Hematopoietic multipotent progenitor cell treated with erythropoietin and hydrocortisone succinate and interleukin-3 and kit ligand, for 15 days (in vitro differentiated cells): ENCODE measurements around the gene FEV.

Experiments
- DNase-seq: peaks from one replicate; pipeline ENCODE4 v3.0.0-alpha.2; 2015; ENCODE audit warnings: low spot score

Gene FEV

DNA sequence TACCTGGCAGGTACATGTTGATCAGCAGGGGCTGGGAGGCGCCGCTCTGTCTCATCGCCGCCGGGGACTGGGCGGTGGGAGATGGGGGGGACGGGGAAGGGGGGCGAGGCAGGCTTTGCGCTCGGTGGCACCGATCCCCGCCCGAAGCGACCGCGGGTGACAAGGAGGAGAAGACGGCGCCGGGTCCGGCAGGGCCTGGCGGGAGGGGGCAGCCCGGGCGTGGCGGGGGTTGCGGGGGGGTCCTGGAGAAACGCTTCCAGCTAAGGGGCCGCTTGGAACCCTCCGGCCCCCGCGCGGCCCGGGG, at the start of gene FEV:
Gene FEV, minus strand, starts transcription at position 164 of the 304 bp plus-strand sequence. Its CDS starts 109 bp downstream, at position 55.
- no peak for DNase-seq

DNA sequence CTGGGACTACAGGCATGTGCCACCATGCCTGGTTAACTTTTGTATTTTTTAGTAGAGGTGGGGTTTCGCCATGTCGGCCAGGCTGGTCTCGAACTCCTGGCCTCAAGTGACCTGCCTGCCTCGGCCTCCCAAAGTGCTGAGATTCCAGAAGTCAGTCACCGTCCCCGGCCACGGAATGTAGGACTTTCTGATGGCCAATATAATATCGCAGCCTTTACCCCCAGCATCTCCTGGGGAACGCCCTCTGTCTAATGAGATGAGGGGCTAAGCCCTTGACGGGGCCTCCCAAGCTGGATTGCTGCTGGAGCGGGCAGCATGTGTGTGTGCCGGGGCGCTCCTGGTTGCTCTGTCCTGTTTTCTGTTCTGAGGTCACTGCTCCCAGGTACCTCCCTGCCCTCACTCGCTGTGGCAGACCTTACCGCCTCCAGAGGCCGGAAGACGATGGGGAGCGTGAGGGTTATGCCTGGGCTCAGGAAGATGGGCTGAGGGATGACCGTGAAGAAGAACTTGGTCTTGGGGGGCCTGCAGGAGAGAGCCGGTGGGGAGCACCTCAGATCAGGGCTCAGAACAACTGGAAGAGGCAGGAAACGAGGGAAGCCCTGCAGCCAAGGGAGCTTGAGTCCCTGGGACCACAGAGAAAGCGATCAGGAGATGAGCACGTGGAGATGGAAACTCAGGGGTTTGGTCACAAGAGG, 47.2 kb upstream of the FEV start:
- DNase-seq: no peak

DNA sequence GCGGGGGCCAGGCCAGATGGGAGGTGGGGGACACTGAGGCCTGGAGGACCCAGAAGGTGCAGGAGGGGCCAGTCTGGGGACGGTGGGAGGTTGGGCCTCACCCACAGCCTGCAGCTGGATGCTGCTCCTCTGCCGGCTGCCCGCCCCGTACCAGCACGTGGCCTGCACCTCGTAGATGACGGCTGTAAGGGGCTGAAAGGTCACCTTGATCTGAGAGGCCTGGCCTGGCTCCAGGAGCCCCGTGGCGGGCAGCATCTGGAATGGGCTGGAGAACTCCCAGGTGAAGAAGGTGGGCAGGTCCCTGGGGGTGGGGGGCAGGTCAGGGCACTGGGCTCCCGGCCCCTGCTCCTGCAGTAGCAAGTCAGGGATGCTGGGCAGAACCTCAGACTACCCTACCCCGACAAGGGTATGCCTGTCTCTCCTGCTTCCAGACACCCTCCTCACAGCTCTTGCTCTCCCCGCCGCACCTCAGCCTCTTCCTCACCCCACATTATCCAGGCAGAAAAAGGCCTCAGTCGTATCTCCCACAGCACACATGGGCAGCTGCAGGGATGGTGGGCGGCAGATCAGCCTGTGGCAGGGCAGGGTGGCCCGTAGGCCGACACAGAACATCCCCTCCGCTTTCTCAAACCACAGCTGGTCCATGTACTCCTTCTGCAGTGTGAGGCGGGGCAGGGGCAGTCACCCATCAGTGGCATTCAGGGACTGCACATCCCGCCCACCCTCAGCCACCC, 46.2 kb upstream of the FEV start:
- DNase-seq: no peak

DNA sequence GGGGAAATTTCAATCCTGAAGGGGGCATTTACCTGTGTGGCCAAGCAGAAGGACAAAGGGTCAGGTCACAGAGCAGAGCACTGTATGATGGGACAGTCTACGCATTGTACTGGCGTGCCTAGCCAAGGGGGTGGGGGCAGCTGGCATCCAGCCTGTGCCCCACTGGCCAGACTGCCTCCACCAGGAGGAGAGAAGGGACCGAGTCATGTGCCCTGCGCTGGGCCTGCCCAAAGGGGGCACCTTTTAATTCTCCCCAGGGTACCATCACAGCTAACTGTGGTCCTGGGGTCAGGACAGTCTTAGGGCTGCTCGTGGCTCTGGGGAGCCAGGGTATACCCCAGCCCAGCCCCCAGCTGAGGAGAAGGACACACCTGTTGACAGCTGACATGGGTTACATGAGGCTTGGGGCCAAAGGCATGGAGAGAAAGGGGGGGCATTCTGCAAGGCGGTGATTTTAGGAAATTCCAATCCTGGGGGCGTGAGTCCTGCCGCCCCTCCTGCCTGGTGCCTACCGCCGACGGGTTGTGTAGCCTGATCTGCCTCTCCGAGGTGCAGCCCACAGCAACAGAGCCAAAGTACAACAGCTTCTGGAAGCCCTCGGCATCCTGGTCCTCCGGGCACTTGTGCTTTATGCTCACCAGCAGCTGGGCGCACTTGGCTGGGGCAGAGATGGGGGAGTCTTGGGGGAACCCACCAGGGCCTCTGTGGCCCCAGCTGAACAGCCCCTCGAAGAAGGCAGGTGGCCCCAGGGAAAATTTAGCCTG, 45.4 kb upstream of the FEV start:
- DNase-seq: no peak

DNA sequence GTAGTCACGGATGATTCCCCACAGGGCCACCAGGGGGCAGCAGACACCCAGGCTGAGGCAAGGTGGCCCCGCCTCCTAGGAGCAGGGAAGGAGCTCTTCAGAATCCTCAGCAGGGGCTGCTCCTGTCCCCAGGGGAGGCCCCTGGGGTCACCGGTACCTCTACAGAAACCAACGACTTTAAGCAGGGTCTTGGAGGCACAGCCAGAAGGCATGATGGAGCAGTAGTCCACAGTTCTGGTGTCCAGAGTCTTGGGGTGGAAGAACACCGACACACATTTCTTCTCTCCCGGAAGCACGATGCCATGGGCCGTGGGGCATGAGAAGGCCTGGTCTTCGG, 44.8 kb upstream of the FEV start:
- peak; percentile 78 for DNase-seq

DNA sequence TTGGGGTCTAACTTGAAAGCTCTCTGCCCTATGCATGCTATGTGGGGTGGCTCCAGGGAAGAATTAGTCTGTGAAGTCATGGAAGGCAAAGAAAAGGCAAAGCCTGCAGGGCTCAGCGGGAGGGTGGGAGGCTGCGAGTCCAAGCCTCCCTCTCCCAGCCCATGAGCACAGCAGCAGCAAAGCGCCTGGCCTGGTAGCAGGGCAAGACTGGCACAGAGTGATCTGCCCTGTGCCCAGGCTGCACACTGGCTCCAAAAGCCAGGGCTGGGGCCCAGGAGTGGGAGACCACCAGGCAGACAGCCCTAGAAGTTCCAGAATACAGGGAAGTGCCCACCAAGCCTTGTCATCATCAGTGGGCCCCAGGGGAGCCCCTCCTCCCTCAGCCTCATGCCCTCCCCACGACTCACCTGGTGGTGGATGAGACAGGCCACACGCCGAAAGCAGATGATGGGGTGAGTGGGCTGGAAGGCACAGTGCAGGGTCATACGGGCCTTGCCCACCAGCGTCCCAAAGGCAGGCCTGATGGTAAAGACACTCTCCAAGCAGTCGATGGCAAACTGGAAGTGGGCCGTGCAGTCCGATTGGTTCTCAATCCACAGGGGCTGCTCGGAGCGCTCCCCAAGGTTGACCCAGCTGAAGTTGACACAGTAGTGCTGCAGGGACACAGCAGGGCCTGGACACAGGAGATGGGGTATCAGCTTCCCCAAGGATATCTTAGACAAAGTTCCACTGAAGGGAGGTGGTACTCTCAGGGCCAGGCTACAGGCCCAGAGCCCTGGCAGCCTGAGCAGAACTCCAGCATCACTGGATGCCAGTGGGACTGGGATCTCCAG, 44.2 kb upstream of the FEV start:
- DNase-seq: no peak

DNA sequence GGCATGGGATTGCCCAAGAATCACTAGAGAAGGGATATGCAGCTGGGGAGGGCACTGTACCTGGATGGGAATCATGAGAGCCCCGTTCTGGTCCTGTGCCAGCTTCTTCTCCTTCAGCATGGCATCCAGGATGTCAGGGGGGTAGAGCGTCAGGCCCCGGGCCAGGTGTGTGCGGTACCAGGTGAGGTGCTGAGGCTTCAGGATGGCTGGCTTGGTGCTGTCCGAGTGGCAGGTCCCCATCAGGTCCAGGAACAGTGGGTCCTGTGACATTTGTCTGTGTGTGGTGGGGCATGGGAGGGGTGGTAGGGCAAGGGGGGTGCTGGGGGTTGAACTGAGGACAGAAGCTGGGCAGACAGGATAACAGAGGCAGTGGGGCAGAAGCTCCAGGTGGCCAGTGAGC, 43.2 kb upstream of the FEV start:
- no peak for DNase-seq

DNA sequence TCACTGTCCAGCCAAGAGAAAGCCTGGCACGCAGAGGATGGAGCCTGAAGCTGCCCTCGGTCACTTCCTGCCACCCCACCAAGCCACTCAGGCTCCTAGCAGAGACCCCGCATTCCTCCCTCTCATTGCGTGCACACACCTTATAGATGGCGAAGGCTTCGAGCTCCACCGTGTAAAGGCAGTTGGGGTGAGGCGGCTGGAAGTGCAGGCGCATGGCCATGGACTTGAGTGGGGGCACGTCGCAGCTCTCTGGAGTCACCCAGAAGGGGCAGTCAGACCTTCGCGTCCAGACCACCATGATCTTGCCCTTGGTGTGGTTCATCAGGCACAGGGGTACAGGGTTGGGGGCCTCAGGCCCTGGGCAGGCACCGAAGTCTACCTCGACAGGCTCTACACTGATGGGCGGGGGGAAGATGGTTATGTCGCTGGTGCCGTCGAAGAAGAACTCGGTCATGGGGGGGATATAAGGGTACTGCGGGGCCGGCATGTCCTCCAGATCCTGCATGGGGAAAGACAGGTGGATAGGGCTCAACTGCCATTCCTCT, 42.6 kb upstream of the FEV start:
- no peak for DNase-seq

DNA sequence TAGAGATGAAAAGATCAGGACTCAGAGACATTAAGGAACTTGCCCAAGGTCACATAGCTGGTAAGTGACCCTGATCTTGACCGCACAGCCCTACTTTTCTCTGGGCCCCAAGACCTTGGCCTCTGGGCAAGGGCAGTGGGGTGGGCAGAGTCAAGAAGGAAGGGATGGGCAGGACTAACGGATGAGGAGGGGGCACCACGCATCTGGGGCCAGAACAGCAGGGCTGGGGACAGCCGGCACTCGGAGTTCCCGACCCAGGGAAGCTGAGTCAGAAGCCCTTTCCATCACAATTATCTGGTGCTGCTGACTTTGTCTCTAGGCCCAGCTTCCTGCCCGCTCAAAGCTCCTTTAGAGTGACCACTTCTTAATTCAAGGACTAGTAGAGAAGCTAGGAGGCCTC, 42.0 kb upstream of the FEV start:
- DNase-seq: no peak

DNA sequence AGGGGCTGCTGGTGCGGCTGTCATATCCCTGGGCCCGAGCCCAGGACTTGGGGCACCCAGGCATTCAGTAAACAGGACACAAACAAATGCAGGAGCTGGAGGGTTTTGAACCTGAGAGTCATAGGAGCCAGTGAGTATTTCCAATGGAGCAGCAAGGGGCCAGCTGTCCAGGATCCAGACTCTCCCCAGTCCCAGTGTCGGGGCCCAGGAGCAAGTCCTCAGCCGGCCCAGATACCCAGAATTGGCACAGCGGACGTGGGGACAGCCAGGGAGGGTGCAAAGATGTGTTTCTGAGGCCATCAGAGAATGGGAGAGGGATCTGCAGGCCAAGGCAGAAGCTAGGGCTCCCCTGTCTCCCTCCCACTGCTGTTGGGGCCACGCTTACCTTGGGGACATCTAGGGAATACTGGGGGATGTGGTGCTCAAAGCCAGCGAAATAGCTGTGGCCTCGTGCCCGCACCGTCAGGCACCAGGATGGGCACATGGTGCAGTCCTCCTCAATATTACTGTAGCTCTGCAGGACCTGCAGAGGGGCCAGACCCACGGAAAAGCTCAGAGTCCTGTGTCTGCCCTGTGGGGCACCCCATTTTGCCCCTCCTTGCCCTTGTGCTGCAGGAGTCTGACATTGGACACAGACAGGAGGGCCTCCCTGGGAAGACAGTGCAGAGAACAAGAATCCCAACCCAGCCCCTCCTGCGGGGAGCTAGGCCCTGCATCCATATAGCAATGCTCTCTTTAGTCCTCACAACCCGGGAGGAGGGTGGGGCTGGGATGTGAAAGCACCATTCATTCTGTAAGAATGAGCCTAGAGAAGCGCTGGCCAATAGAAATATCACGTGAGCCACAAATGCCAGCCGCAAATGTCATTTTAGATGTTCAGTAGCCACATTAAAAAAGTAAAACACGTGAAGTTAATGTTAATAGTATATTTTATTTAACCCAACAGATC, 40.9 kb upstream of the FEV start:
- no peak for DNase-seq

DNA sequence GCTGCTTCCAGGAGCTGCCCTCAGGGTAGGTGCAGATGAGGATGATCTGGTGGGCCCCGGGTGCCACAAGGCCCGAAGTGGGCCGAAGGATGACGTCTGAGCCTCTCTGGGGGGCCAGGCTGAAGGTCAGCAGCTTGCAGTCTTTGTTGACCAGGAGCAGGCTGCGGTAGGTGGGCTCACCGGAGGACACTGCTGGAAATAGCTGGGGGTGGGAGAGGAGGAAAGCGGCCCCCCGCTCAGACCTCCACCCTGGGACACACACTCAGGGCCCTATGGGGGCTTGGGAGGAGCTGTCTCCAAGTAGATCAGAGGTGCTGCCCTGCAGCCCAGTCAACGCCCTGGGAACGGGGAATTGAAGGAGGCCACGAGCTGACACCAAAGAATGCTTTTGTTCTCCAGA, 39.1 kb upstream of the FEV start:
- no peak for DNase-seq

DNA sequence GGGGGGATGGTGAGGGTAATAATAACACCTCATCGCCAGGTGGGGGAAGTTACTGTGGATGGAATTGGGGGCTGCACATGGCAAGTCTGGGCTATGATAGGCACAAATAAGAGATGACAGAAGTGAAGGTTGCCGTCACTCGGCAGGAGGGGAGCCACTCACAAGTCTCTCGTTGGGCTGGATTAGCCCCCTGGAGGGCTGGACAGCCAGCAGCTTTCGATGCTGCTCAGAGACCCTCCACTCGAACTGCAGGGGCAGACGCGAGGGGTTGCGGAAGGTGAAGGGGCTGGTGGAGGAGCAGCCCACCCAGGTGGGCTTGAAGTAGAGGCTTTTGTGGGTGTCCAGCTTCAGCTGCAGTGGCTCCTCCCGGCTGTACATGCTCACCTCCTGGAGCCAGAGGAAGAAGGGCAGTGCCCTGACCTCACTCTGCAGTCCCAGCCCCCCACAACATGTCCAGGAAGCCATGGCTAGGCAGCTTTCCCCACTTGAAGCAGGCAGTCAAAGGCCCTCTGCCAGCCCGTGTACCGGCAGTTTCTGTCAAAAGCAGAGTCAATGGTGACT, 38.1 kb upstream of the FEV start:
- DNase-seq: no peak

DNA sequence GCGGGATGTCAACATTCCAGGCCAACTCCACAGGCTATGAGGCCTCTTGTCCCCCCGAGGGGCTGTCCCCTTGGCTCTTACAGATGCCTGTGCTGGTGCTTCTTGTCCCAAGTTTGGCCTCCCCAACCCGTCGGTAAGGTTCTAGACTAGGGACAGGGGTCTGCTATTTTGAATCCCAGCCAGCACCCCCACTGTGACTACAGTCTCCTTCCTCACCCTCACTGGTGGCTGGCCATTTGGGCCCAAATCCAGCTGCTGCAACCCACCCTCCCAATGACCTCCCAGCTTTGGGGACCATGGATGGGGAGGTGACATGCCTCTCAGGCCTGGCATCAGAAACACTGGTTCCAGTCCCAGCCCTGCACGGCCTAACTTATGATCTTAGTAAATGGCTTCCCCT, 37.6 kb upstream of the FEV start:
- no peak for DNase-seq

DNA sequence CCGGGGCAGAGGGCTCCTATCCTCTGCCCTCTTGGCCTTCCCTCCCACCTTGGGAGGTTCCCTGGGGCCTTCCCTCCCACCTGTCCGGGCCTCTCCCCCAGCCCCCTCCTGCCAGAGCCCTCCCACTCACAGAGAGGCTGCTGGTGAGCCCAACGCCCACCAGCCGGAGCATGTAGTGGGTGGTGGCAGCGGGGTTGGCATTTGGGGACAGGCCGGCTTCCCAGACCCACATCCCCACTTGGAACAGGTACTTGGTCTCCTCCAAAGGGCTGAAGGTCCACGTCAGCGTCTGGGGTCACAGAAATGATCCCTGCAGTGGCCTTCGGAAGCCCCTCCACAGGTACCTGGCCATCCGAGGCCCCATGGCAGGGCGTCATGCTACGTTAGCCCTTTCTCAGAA, 37.1 kb upstream of the FEV start:
- no peak for DNase-seq

DNA sequence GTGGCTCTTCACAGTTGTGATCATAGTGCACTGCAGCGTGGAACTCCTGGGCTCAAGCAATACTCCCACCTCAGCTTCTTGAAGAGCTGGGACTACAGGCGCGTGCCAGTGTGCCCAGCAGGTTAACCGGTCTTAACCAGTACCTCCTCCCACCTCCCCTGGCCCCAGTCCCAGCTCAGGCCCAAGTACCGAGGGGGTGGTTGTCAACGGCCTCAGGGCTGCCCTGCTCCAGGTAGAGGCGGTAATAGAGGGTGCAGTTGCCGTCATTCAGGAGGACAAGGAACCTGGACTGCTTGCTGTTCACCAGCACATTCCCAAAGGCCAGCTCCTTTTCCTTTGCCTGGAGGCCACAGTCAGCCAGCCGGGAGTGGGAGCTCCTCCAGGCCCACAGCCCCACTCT, 36.6 kb upstream of the FEV start:
- DNase-seq: no peak

DNA sequence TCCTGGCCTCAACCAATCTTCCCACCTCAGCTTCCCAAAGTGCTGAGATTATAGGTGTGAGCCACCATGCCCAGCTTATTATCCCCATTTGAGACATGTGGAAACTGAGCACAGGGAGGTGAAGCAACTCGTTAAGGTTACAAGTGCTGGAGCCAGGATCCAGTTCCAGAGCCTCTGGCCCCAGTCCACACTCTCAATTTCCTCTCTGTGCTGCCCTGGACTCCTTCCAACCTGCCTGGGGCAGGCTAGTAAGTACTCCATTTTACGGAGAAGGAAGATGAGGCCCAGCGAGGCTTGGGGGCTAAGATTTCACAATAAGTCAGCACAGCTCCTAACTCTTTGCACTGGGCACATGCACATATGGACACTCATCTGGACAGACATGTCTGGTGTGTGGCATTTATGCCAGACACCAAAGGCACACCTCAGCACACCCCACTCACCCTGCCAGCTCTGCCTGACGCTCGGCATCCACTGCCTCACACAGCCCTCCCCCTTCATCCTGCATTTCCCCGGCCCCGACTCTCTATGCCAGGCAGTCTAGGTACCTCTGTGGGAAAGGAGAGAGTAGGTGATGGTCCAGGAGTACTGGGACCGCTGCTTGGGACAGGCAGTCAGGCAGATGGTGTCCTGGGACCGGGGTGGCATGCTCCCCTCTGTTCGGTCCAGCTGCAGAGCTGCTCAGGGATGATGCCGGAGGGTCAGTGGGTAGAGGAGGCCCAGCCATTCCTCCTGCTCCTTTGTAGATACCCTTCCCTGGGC, 35.8 kb upstream of the FEV start:
- no peak for DNase-seq

DNA sequence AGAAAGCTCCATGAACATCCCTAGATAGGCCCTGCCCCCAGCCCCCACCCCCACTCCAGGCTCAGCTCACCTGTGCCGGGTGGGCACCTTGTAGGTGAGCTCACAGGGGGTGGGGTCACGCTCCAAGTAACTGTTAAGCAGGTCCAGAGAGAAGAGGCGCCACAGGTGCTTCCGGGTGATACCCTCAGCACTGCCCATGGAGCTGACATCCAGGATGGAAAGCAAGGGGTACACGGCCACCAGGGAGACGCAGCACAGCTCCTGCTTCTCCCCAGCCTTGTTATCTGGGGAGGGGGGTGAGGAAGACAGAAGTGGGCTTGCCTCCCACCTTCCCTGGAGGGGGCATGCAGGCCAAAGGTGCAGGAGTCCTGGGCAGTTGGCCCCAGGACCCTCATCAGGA, 34.5 kb upstream of the FEV start:
- DNase-seq: no peak

DNA sequence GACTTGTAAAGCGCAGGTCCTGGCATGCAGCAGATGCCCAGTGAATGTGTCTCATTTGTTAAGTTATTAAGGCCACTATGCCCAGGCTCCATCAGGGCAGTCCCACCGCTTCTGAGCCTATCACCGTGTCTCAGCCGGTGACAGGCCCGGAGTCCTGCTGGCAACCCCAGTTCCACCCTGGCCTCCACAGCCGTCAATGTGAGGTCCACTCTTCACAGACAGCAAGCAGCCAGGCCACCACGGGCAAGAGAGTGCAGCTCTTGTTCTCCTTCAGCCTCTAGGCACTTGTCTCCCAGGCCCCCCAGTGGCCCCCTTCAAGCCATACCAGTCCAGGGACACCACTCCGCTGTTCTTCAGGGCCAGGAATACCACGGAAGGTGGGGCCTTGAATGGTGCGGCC, 33.7 kb upstream of the FEV start:
- DNase-seq: no peak

DNA sequence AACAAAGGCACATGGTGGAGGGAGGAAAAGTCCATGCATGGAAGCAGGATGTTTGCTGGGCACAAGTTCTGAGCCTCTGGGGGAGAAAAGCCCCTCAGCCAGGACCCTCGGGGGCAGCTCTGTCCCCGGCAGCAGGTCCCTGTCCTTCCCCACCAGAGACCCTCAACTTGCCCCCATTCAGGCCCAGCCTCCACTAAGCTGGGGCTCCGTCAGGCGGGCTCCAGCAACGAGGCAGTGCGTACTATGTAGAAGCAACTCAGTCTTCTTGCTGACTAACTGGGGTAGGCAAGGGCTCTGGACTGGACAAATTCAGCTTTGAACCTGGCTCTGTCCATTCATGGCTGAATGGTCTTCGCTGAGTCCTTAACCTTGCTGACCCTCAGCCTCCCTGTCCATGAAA, 33.3 kb upstream of the FEV start:
- no peak for DNase-seq
